CD4-positive, alpha-beta T cell treated with Interleukin-21 for 1 hour (primary cell): Measurements from ENCODE around the gene CD63.

ENCODE experiments used
- DNase-seq: peaks from one replicate; pipeline ENCODE4 v3.0.0-alpha.2; 2020

Gene CD63

DNA sequence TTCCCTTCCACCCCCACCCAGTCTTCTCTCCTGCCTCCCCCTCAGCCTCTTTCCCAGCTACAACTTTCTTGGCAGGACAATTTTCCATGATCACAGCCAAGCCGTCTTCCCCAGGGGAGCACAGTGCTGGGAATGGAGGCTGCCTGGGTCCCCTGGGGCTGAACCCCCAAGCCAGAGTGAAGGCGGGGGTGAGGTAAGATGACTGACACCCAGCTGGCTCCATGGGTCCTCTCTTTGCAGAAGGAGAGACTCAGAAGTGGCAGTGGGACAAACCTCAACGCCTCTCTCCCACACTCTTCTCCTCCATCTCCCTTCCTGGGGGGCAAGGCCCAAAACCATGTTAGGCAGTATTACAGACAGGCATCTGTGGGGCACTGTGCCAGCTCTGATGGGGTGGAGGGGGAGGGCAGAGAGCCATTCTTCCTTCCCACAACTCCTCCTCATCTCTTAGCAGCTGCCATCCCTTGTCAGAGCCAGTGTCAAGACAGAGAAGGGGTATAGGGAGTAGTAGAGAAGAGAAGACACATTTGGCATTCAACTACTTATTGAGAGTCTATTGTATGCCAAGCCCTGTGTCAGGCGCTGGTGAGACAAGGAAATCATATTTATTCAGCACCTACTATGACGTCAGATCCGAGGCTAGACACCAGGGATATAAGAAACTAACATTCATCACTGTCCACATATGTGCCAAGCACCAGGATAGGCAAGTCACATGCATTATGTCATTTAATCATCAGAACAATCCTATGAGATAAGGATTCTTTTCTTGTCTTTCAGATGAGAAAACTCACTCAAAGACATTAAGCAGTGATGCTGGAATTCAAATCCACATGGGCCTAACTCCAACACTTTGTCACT is 24.7 kb downstream of the CD63 start:
- no peak for DNase-seq

- no peak for DNase-seq
These were observed 25.5 kb downstream of the CD63 start for GRCh38 chr12:55703288-55703687.

- no peak for DNase-seq
These were observed 25.9 kb downstream of the CD63 start for GRCh38 chr12:55702861-55703260.

DNA sequence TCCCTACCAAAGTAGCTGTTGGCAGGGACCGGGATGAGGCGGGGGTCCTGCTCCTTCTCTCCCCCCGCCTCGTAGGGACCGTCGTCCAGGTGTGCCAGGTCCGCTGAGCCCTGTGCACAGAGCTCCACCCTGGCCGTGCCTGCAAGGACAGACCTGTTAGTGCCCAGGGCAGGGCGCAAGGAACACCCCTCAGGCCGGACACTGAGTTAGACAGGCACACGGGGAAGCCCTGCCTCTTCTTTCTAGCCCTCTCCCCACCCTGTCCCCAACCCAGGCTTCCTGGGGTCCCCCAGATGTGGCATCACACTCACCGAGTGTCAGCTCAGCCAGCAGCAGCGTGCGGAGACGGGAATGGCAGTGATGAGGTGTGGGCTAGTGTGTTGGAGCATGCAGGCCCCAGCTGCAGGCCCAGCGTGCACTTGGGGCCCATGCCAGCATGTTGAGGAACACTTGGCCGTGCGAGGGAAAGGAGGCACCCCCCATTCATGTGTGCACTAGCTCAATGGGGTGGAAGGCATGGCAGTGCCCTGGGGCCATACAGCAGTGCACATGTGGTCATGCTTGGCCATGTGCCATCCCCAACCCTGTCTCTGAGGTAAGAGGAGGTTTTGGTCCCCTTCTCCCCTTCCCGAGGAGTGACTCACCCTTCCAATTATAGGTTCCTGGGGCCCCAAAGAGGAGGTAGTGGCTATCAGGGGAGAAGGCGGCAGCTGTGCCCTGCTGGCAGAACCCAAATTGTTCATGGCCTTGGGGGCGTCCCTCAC is 28.4 kb downstream of the CD63 start:
- DNase-seq = no peak

DNA sequence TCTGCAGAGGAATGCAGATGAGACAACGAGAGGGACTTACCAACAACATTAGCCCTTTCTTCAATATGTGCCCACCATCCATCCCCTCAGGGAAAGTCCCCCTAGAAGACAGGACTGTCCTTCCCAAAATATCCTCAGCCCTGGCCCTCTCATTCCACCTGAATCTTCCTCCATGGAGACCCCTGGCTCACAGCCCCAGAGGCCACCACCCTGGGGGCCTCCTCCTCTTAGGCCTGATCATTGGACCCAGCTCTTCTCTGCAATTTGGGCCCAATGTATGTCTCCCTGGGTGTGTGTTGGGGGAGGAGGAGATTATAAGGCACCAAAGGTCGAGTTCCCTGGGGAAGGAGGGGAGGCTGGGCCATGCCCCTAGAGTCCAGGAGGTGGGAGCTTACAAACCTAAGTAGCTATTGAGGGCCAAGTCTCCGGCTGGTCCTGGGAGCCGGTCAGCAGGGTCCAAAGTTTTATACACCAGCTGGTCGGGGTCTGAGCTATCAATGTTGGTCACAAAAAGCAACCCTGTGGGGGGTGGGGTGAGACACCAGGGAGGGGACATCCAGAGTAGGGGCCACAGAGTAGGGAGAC is 29.2 kb downstream of the CD63 start:
- no peak for DNase-seq

GRCh38 chr12:55698965-55699364 is 29.8 kb downstream of the CD63 start:
- DNase-seq = no peak

DNA sequence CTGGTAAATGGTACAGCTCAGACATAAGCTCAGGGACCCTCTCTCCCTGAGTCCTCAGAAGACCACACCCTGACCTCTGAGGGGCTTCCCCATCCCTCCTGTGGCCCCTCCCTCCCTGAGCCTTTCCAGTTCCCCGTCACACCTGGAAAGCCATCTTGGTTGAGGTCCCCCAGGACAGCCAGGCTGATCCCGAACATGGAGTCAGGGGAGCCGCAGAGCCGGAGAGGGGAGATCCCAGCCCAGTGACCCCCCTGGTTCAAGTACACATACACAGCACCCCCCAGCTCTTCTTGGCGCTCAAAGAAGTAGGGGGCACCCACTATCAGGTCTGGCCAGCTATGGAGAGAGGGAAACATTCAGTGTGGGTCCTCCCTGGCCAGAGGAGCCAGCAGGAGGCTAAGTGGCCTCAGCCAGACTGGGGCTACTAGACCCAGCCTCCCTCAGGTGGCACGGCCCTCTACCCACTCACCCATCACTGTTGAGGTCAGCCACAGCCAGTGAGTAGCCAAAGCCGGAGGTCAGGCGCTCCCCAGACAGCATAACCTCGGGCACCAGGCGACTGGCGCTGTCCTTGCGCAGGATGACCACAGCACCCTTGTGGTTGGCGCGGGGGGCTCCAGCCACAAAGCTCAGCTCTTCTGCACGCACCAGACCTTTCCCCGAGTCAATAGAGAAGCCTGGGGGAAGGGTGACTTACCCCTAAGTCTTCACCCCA is 30.4 kb downstream of the CD63 start:
- DNase-seq = no peak

GRCh38 chr12:55697686-55698085 is 31.1 kb downstream of the CD63 start:
- DNase-seq = no peak

DNA sequence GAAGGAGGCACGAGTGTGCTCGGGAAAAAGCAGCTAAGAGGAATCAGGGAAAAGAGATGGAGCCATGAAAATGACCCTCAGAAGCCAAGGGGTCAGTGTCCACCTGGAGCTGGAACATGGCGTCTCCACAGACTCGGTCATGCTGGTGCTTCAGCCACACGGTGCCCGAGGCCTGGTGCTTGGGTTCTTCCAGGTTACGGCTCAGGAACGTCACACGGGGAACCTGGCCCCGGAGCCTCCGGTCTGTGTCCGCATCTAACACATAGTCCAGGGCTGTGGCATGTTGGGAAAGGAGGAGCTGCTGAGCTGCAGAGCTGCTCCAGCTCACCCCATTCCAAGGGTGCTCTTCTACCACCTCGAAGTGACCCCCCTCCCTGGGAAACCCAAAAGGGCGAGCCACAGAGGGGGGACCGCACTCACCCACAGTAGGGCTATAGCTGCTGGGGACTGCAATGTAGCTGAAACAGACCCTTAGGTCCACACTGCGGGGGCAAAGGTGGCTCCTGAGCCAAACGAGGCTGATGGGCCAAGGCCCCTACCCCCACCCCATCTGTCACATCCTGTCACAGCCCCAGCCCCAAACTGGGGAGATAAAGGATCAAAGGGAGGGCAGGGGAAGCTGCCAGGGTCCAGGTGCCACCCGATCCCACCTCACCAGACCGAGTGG is 31.9 kb downstream of the CD63 start:
- no peak for DNase-seq

GRCh38 chr12:55696141-55696540 is 32.7 kb downstream of the CD63 start:
- no peak for DNase-seq

DNA sequence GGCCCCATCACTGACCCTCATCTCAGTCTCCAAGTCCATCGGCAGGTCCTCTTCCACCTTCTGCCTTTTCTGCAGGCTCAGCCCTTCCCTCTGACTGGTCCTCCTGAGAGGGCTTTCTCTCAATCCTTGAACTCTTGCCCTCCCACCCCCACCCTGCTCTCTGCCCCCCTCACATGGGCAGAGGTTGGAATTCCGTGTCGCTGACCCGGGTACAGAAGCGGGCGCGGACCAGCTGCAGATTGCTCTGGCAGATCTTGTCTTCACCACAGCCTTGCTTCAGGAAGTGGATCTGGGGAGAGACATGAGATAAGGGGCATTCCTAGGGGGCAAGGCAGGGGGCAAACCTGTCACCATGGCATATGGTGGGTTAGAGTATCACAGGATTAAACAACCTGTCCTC is 33.5 kb downstream of the CD63 start:
- no peak for DNase-seq

- DNase-seq = no peak
These were observed 34.2 kb downstream of the CD63 start for GRCh38 chr12:55694651-55695050.

- DNase-seq = no peak
These were observed 34.7 kb downstream of the CD63 start for GRCh38 chr12:55694188-55694515.

- DNase-seq = no peak
These were observed 35.3 kb downstream of the CD63 start for GRCh38 chr12:55693323-55694187.

- no peak for DNase-seq
These were observed 36.0 kb downstream of the CD63 start for GRCh38 chr12:55692631-55693322.

DNA sequence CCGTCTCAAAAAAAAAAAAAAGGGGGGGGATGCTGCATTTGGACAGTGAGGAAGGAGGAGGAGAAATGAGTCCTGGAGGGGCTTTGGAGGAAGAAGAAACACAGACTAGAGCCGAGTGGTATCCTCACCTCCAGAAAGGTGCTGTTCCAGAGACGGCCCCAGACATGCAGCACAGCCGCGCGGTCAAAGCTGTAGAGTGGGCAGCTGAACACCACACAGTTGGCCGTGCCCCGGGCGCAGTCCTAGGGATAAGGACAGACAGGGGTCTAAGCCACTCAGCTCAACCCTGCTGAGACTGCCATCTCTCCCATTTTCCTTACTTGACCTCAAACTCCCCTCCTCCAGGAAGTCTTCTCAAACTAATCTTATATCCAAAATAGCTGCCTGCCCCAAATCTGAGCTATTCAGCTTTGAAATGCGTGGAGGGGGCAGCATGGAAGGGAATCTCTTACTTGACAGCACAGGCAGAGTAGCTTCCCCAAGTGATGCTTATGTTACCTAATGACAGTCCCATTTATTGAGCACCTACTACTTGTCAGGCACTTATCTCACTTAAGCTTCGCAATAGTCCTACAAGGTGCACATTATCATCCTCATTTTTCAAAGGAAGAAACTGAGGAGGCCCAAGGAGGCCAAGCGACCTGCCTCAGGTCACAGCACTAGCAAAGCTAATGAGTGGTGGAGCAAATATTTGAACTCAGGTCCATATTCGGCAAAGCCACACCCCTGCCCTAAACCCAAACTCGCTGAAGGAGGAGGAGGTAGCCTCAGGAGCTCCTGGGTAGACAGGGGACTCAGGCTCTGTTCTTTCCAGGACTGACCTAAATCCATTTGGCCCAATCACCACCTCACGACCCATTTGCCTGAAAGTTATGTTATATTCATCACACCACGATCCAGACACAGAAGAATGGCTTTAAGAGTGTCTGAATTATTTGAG is 39.8 kb downstream of the CD63 start:
- DNase-seq = no peak

- DNase-seq = no peak
These were observed 41.1 kb downstream of the CD63 start for GRCh38 chr12:55687746-55688145.

- no peak for DNase-seq
These were observed 42.3 kb downstream of the CD63 start for GRCh38 chr12:55686366-55687010.

DNA sequence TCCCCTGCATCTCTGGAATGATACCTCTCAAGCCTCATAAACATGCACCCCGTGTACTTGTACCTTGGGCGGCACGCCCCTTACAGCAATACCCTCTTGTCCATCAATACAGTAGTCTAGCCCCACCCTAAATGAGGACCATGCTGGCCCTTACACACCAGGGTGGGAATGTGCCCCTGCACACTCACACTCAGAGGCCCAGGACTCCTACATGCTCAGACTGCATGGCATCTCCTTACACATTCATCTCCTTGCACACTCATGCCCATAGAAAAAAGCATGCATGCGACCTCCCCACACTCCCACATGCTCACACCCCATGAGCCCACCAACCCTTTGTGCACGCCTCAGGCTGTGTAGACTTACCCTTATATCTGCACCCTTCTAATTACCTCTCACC is 43.1 kb downstream of the CD63 start:
- no peak for DNase-seq
